ENCODE measurements around the gene NT5DC2. TPM values are rescaled to one million over a fixed set of nuclear protein-coding genes. Genes with fewer than 3 reads are reported as not detected.

Gene NT5DC2
- total and polyA plus RNA-seq, 12 donors: 48.6 to 384 (median 89.1) TPM

- H3K4me3 ChIP-seq: no peak overlapping the region
- DNase-seq: no peak
- H3K27ac ChIP-seq: no peak overlapping the region
- no peaks in the 10 kb centered on the region for H3K9me3 ChIP-seq (replicated peaks in 1 of 3)
- TF ChIP-seq POLR2A (IDR thresholded peaks at IDR 0.05) (no peak), CTCF (IDR thresholded peaks at IDR 0.05) (no peak)
- H3K36me3 ChIP-seq (replicated peaks in 1 of 2): peaks cover 0 to 19% of the 10 kb centered on the region in 2 donors
- no peaks in the 10 kb centered on the region for H3K4me1 ChIP-seq (replicated peaks in 1 of 2)
- intact Hi-C loops (cut with DNase I): no loop called here
- no peaks in the 10 kb centered on the region for H3K27me3 ChIP-seq
- WGBS, 4 donors: 93 to 100% (median 96%) methylated on average over 4 to 11 of the region's 11 CpGs
Measured at GRCh38 chr3:52502808-52503350, 30.8 kb downstream of the NT5DC2 start.

GRCh38 chr3:52502001-52502400 is 31.7 kb downstream of the NT5DC2 start:
- no peak for TF ChIP-seq CTCF (IDR thresholded peaks at IDR 0.05)
- no peak for TF ChIP-seq POLR2A (IDR thresholded peaks at IDR 0.05)
- 81 to 89% (median 86%) methylated on average over 10 to 11 of the region's 11 CpGs for WGBS, 4 donors
- H3K36me3 ChIP-seq (replicated peaks in 1 of 2): peaks cover 0 to 19% of the 10 kb centered on the region in 2 donors
- H3K9me3 ChIP-seq (replicated peaks in 1 of 3): no peaks in the 10 kb centered on the region
- no peak for DNase-seq
- H3K27ac ChIP-seq: no peak overlapping the region
- no peaks in the 10 kb centered on the region for H3K4me1 ChIP-seq (replicated peaks in 1 of 2)
- H3K27me3 ChIP-seq: no peaks in the 10 kb centered on the region
- intact Hi-C loops (cut with DNase I): no loop called here
- no peak overlapping the region for H3K4me3 ChIP-seq

- peaks cover 0 to 11% of the 10 kb centered on the region in 2 donors for H3K36me3 ChIP-seq (replicated peaks in 1 of 2)
- H3K27ac ChIP-seq: no peak overlapping the region
- no peaks in the 10 kb centered on the region for H3K27me3 ChIP-seq
- WGBS, 4 donors: 85 to 100% (median 89%) methylated on average over 1 to 11 of the region's 11 CpGs
- intact Hi-C loops (cut with DNase I): no loop called here
- no peaks in the 10 kb centered on the region for H3K9me3 ChIP-seq (replicated peaks in 1 of 3)
- DNase-seq: no peak
- TF ChIP-seq CTCF (IDR thresholded peaks at IDR 0.05) (no peak), POLR2A (IDR thresholded peaks at IDR 0.05) (no peak)
- H3K4me1 ChIP-seq (replicated peaks in 1 of 2): peaks cover 4 to 7% of the 10 kb centered on the region in 2 donors
- H3K4me3 ChIP-seq: no peak overlapping the region
Measured at GRCh38 chr3:52501046-52501445, 32.6 kb downstream of the NT5DC2 start.

- peaks cover 15 to 34% of the 10 kb centered on the region in 2 donors for H3K4me1 ChIP-seq (replicated peaks in 1 of 2)
- H3K27me3 ChIP-seq: no peaks in the 10 kb centered on the region
- DNase-seq: peak in 5 of 7 donors; percentile 51 to 70 (median 60)
- 68 to 82% (median 73%) methylated on average over 20 to 24 of the region's 24 CpGs for WGBS, 4 donors
- TF ChIP-seq POLR2A (IDR thresholded peaks at IDR 0.05) (no peak), CTCF (IDR thresholded peaks at IDR 0.05) (no peak)
- H3K9me3 ChIP-seq (replicated peaks in 1 of 3): no peaks in the 10 kb centered on the region
- H3K36me3 ChIP-seq (replicated peaks in 1 of 2): no peaks in the 10 kb centered on the region
- intact Hi-C loops (cut with DNase I): no loop called here
- peak overlapping the region in 3 of 5 donors; percentile 10 to 78 (median 19) for H3K27ac ChIP-seq
- H3K4me3 ChIP-seq: peak overlapping the region in 1 of 4 donors; percentile 27
Measured at GRCh38 chr3:52498137-52499054, 35.3 kb downstream of the NT5DC2 start.

All from adrenal gland (tissue), 12 donors.